ENCODE results near the gene VAPA.

GRCh38 chr18:9918016-9918680 is 4.3 kb downstream of the VAPA start:
- TF ChIP-seq CTCF (conservative IDR thresholded peaks at IDR 0.05 in 1 of 2, IDR thresholded peaks at IDR 0.05 in 1 of 2; ENCODE audit: low read depth in 1 of 2, low read length in 2 of 2) (no peak), EZH2 (IDR thresholded peaks at IDR 0.05; ENCODE audit: low read length, missing control alignments) (no peak)
